H1 (cell line): ENCODE measurements around the gene JDP2. TPM values are rescaled to one million over a fixed set of nuclear protein-coding genes. Genes with fewer than 3 reads are reported as not detected.

Source experiments
- CTCF ChIA-PET: fragments of 300-600 bp; sonication (Branson Sonifier 250); formaldehyde crosslinking; loops from one replicate; lab custom pipeline; 2021; ENCODE audit not compliant: partially characterized antibody; lab: Charles Lee
- POLR2A ChIA-PET: fragments of 300-600 bp; sonication (Branson Sonifier 250); formaldehyde crosslinking; loops from one replicate; lab custom pipeline; 2021; ENCODE audit warnings: inconsistent platforms; ENCODE audit not compliant: partially characterized antibody; lab: Charles Lee
- DNase-seq, 2 experiments: peaks; one replicate each; pipeline versions ENCODE4 v3.0.0 to v3.0.0-alpha.2; 2010 to 2022; ENCODE audit warnings: low spot score in 2 of 2, low read depth in 1 of 2, mixed read lengths in 1 of 2
- FAIRE-seq: peaks from 2 replicates; lab custom pipeline; 2011; peaks lifted over from hg19 to GRCh38; lab: Jason Lieb, UNC
- H2AFZ ChIP-seq: 2 replicates; pipeline ENCODE4 v1.8.1; 2012; ENCODE audit warnings: low read length, inconsistent platforms
- H2AK5ac ChIP-seq: 2 replicates; pipeline ENCODE4 v1.6.1; 2013; ENCODE audit warnings: low read depth, low read length
- H2BK120ac ChIP-seq: replicated peaks from 2 replicates; pipeline ENCODE3; 2013; ENCODE audit warnings: low read depth, low read length, inconsistent platforms
- H2BK12ac ChIP-seq: 2 replicates; pipeline ENCODE4 v1.6.1; 2013; ENCODE audit warnings: low read depth, low read length
- H2BK15ac ChIP-seq: 2 replicates; pipeline ENCODE4 v1.6.1; 2013; ENCODE audit warnings: low read length
- H2BK20ac ChIP-seq: 2 replicates; pipeline ENCODE4 v1.6.1; 2013; ENCODE audit warnings: low read length
- H2BK5ac ChIP-seq: 2 replicates; pipeline ENCODE4 v1.6.1; 2013; ENCODE audit warnings: low read depth, low read length
- H3K14ac ChIP-seq: 2 replicates; pipeline ENCODE4 v1.6.1; 2013; ENCODE audit warnings: inconsistent platforms; ENCODE audit not compliant: insufficient read length
- H3K18ac ChIP-seq: 2 replicates; pipeline ENCODE4 v1.6.1; 2013; ENCODE audit warnings: low read length; ENCODE audit errors: extremely low read depth
- H3K23ac ChIP-seq: 2 replicates; pipeline ENCODE4 v1.6.1; 2013; ENCODE audit warnings: inconsistent platforms; ENCODE audit not compliant: insufficient read length
- H3K23me2 ChIP-seq: 2 replicates; pipeline ENCODE4 v1.6.1; 2013; ENCODE audit warnings: low read depth, low read length
- H3K27ac ChIP-seq: 2 replicates; pipeline ENCODE4 v1.6.1; 2011; ENCODE audit warnings: low read depth, low read length, inconsistent platforms
- H3K27me3 ChIP-seq, 4 experiments: replicated peaks in 1 of 4; 1 replicate in 1 of 4; 2 replicates in 3 of 4; pipeline versions ENCODE4 v1.6.1 to v1.8.1; 2011 to 2013; ENCODE audit warnings: low read length in 3 of 4, mild to moderate bottlenecking in 3 of 4, inconsistent platforms in 2 of 4, mixed read lengths in 2 of 4, moderate library complexity in 1 of 4; ENCODE audit not compliant: control insufficient read depth in 3 of 4, insufficient read depth in 3 of 4; ENCODE audit errors: extremely low read depth in 1 of 4
- H3K36me3 ChIP-seq, 4 experiments: 2 replicates each; pipeline versions ENCODE4 v1.6.1 to v1.8.1; 2011 to 2013; ENCODE audit warnings: mild to moderate bottlenecking in 4 of 4, low read length in 3 of 4, moderate library complexity in 2 of 4, control low read depth in 1 of 4, inconsistent platforms in 1 of 4; ENCODE audit not compliant: insufficient read depth in 4 of 4, control insufficient read depth in 2 of 4
- H3K4ac ChIP-seq: replicated peaks from 2 replicates; pipeline ENCODE3; 2013; ENCODE audit warnings: low read length, low read depth, mixed read lengths, inconsistent platforms; ENCODE audit not compliant: insufficient read length
- H3K4me1 ChIP-seq, 4 experiments: replicated peaks in 1 of 4; 1 replicate in 1 of 4; 2 replicates in 3 of 4; pipeline versions ENCODE4 v1.6.1 to v1.8.1; 2011 to 2013; ENCODE audit warnings: low read length in 3 of 4, inconsistent platforms in 2 of 4, mixed read lengths in 1 of 4; ENCODE audit not compliant: insufficient read depth in 4 of 4, control insufficient read depth in 3 of 4
- H3K4me2 ChIP-seq, 2 experiments: 2 replicates each; pipeline versions ENCODE4 v1.6.1 to v1.8.1; 2011 to 2013; ENCODE audit warnings: low read depth in 2 of 2, low read length in 2 of 2, control low read depth in 1 of 2, inconsistent platforms in 1 of 2, mild to moderate bottlenecking in 1 of 2; ENCODE audit not compliant: insufficient read depth in 1 of 2
- H3K4me3 ChIP-seq, 4 experiments: fragments of 200-600, 300-600 bp in 1 of 4; sonication (generic), shearing (Covaris generic), sonication (Bioruptor Twin) in 1 of 4; 2 replicates each; pipeline versions ENCODE4 v1.5.1 to v1.8.1; 2011 to 2016; ENCODE audit warnings: low read length in 4 of 4, low read depth in 3 of 4, control low read depth in 2 of 4, inconsistent platforms in 2 of 4, mild to moderate bottlenecking in 2 of 4, mixed read lengths in 1 of 4, moderate library complexity in 1 of 4; ENCODE audit not compliant: insufficient read depth in 2 of 4; ENCODE audit errors: extremely low read depth in 1 of 4
- H3K56ac ChIP-seq: replicated peaks from 2 replicates; pipeline ENCODE3; 2013; ENCODE audit warnings: low read depth, mild to moderate bottlenecking, mixed read lengths, low read length, inconsistent platforms; ENCODE audit not compliant: insufficient read length
- H3K79me1 ChIP-seq: 2 replicates; pipeline ENCODE4 v1.6.1; 2013; ENCODE audit warnings: low read depth, low read length, control low read depth
- H3K79me2 ChIP-seq, 2 experiments: 2 replicates each; pipeline versions ENCODE4 v1.6.1 to v1.8.1; 2012 to 2013; ENCODE audit warnings: low read length in 2 of 2, mild to moderate bottlenecking in 2 of 2, inconsistent platforms in 1 of 2; ENCODE audit not compliant: insufficient read depth in 2 of 2, control insufficient read depth in 1 of 2
- H3K9ac ChIP-seq, 4 experiments: replicated peaks in 1 of 4; 1 replicate in 1 of 4; 2 replicates in 3 of 4; pipeline versions ENCODE4 v1.6.1 to v1.8.1; 2011 to 2013; ENCODE audit warnings: low read depth in 3 of 4, low read length in 3 of 4, control low read depth in 2 of 4, mild to moderate bottlenecking in 2 of 4, moderate library complexity in 2 of 4, inconsistent platforms in 1 of 4; ENCODE audit errors: extremely low read depth in 1 of 4
- H3K9me3 ChIP-seq, 2 experiments: 2 replicates each; pipeline versions ENCODE4 v1.6.1 to v1.8.1; 2012 to 2013; ENCODE audit warnings: mild to moderate bottlenecking in 2 of 2, moderate library complexity in 2 of 2, control low read depth in 1 of 2, inconsistent platforms in 1 of 2, low read depth in 1 of 2, low read length in 1 of 2, mixed read lengths in 1 of 2; ENCODE audit not compliant: insufficient read depth in 2 of 2
- H4K20me1 ChIP-seq, 2 experiments: replicated peaks in 1 of 2; 2 replicates each; pipeline versions ENCODE3 to v1.8.1; 2011 to 2013; ENCODE audit warnings: inconsistent platforms in 2 of 2, low read length in 2 of 2, mild to moderate bottlenecking in 1 of 2; ENCODE audit not compliant: insufficient read depth in 2 of 2, control insufficient read depth in 1 of 2
- H4K5ac ChIP-seq: 2 replicates; pipeline ENCODE4 v1.6.1; 2013; ENCODE audit warnings: low read length, low read depth, mixed read lengths, inconsistent platforms; ENCODE audit not compliant: insufficient read length
- H4K8ac ChIP-seq: 2 replicates; pipeline ENCODE4 v1.8.0; 2013; ENCODE audit warnings: mild to moderate bottlenecking, moderate library complexity, low read length, inconsistent platforms; ENCODE audit not compliant: insufficient read depth; ENCODE audit errors: extremely low read depth
- H4K91ac ChIP-seq: replicated peaks from 2 replicates; pipeline ENCODE3; 2013; ENCODE audit warnings: low read length, mixed read lengths, inconsistent platforms; ENCODE audit not compliant: insufficient read length
- KDM5A ChIP-seq: fragments of 200-600 bp; IDR thresholded peaks from 2 replicates; pipeline ENCODE4 v1.7.1; 2012; ENCODE audit warnings: mild to moderate bottlenecking, low read length, inconsistent platforms, mixed read lengths
- POLR2A ChIP-seq, 2 experiments: IDR thresholded peaks; 1 replicate in 1 of 2; 2 replicates in 1 of 2; pipeline ENCODE4 v1.6.1; 2011; ENCODE audit warnings: low read depth in 2 of 2, low read length in 2 of 2, mild to moderate bottlenecking in 2 of 2; ENCODE audit errors: control extremely low read depth in 1 of 2
- RNF2 ChIP-seq: fragments of 200-900, 300-1000 bp; sonication (generic); IDR thresholded peaks from 2 replicates; pipeline ENCODE4 v1.7.1; 2016; ENCODE audit warnings: borderline replicate concordance, low read depth, mild to moderate bottlenecking, antibody characterized with exemption, low read length; ENCODE audit not compliant: poor library complexity, severe bottlenecking; ENCODE audit errors: missing control alignments
- SUZ12 ChIP-seq: fragments of 200-600 bp; sonication (generic); IDR thresholded peaks from 2 replicates; pipeline ENCODE4 v1.6.1; 2012; ENCODE audit warnings: mild to moderate bottlenecking, inconsistent platforms, low read length, moderate library complexity, mixed read lengths
- WGBS, 2 experiments: shearing (Covaris generic) in 1 of 2; methylation state at CpG; one replicate each; pipeline versions ENCODE4 v1.1.6 to v1.1.7; 2013 to 2015; ENCODE audit warnings: low lambda C conversion rate in 2 of 2, mixed read lengths in 2 of 2, inconsistent platforms in 1 of 2, low coverage in 1 of 2, missing lambda C conversion rate in 1 of 2; ENCODE audit not compliant: insufficient replicate concordance in 2 of 2, insufficient coverage in 1 of 2, insufficient read length in 1 of 2; ENCODE audit errors: extremely low coverage in 1 of 2, missing lambda C conversion rate in 1 of 2; 5-methylcytosine and 5-hydroxymethylcytosine counted together
- polyA plus RNA-seq, 7 experiments: library from polyadenylated mRNA; depleted of rRNA in 3 of 7; stranded (reverse) in 5 of 7; unstranded in 2 of 7; fragments of >200 nt in 5 of 7; fragments of 200-250 nt in 2 of 7; gene quantifications; 1 replicate in 5 of 7; 2 replicates in 1 of 7; 4 replicates in 1 of 7; pipeline versions ENCODE4 v1.2.1 to v1.2.3, GENCODE V29; 2011 to 2013; ENCODE audit warnings: missing spikeins in 2 of 7, mixed read lengths in 2 of 7
- total RNA-seq: library from RNA; stranded (reverse); fragmentation: NEBNext Ultra II Directional; extraction: Animal tissue kit (Norgen Biotek cat#: 25700); gene quantifications from 2 replicates; pipeline ENCODE4 v1.2.1, GENCODE V29; 2021

JDP2 gene
- total and polyA plus RNA-seq, 2 of the 8 experiments (the other 6 are each of a cell fraction or from before 2014, with no cell fraction given), result 8.9 to 27.2 TPM

GRCh38 chr14:75519394-75519793, 91.6 kb downstream of the JDP2 start:
- H3K27me3 ChIP-seq, result no peaks in the 10 kb centered on the region
- FAIRE-seq (no peak), DNase-seq (no peak)
- H4K20me1 ChIP-seq, result no peaks in the 10 kb centered on the region
- no peak overlapping the region for H2BK15ac ChIP-seq
- no peaks in the 10 kb centered on the region for H3K79me1 ChIP-seq
- H3K14ac ChIP-seq, result no peak overlapping the region
- ChIA-PET CTCF (interaction anchor here (0.6 to 11.7 kb wide), 30 partner anchors 9 to 1356 kb away, joined by 3 to 135 read pairs (median 4); no protein-coding TSS in a partner anchor), POLR2A (no interaction called here)
- TF ChIP-seq KDM5A (no peak), SUZ12 (no peak), POLR2A (IDR thresholded peaks at IDR 0.05; ENCODE audit: control extremely low read depth in 1 of 2, low read depth in 2 of 2, low read length in 2 of 2) (no peak), RNF2 (no peak)
- no peak overlapping the region for H4K5ac ChIP-seq
- no peaks in the 10 kb centered on the region for H3K79me2 ChIP-seq
- no peaks in the 10 kb centered on the region for H3K23me2 ChIP-seq
- H4K8ac ChIP-seq, result no peak overlapping the region
- no peaks in the 10 kb centered on the region for H3K9me3 ChIP-seq
- H3K56ac ChIP-seq, result no peak overlapping the region
- no peak overlapping the region for H3K18ac ChIP-seq
- no peak overlapping the region for H2AFZ ChIP-seq
- H2BK5ac ChIP-seq, result no peak overlapping the region
- H3K23ac ChIP-seq, result no peak overlapping the region
- no peak overlapping the region for H3K27ac ChIP-seq
- H3K36me3 ChIP-seq, result no peaks in the 10 kb centered on the region
- H4K91ac ChIP-seq, result no peak overlapping the region
- H2BK12ac ChIP-seq, result no peak overlapping the region
- H3K9ac ChIP-seq, result no peak overlapping the region
- no peak overlapping the region for H2BK120ac ChIP-seq
- H3K4me2 ChIP-seq, result no peak overlapping the region
- no peak overlapping the region for H2AK5ac ChIP-seq
- no peak overlapping the region for H2BK20ac ChIP-seq
- WGBS, 2 experiments, result 75% methylated on average over 4 of the region's 4 CpGs; no CpG with 5 or more reads in 1 of the 2 experiments
- no peak overlapping the region for H3K4me3 ChIP-seq
- H3K4me1 ChIP-seq, result peaks cover 0 to 4% (median 1%) of the 10 kb centered on the region in 4 experiments; a peak in 2 of 7 replicates
- H3K4ac ChIP-seq, result no peak overlapping the region
